A673 (cell line): ENCODE data around the gene ZSCAN12. TPM values are rescaled to one million over a fixed set of nuclear protein-coding genes. Genes with fewer than 3 reads are reported as not detected.

Experiments used
- BruUV-seq: library from RNA; stranded (reverse); fragments of 400-500 nt; replicated peaks from 2 replicates; lab custom pipeline; 2021; lab: Mats Ljungman, UMichigan
- CTCF ChIA-PET: fragments of 300-600 bp; sonication (Branson Sonifier 250); formaldehyde crosslinking; loops from one replicate; lab custom pipeline; 2022; ENCODE audit warnings: antibody characterized with exemption; lab: Charles Lee
- POLR2A ChIA-PET: fragments of 300-600 bp; sonication (Branson Sonifier 250); formaldehyde crosslinking; loops from one replicate; lab custom pipeline; 2022; ENCODE audit warnings: antibody characterized with exemption; ENCODE audit not compliant: low non-redundant PET; lab: Charles Lee
- DNase-seq: peaks from one replicate; pipeline ENCODE4 v3.0.0-alpha.2; 2015; ENCODE audit warnings: low spot score
- H3K27ac ChIP-seq: fragments of 200-600 bp; sonication (generic); 2 replicates; pipeline ENCODE4 v1.5.1; 2016; ENCODE audit warnings: mixed run types, low read depth, mild to moderate bottlenecking, mixed read lengths, antibody characterized with exemption, low read length; ENCODE audit not compliant: poor library complexity, severe bottlenecking
- H3K27me3 ChIP-seq: fragments of 200-600 bp; sonication (generic); replicated peaks from 2 replicates; pipeline ENCODE4 v1.6.1; 2017; ENCODE audit warnings: mixed run types, low read depth, mild to moderate bottlenecking, mixed read lengths, antibody characterized with exemption, low read length; ENCODE audit not compliant: insufficient read depth, poor library complexity
- H3K36me3 ChIP-seq: fragments of 200-600 bp; sonication (generic); 2 replicates; pipeline ENCODE4 v1.6.1; 2016; ENCODE audit warnings: mixed run types, mild to moderate bottlenecking, mixed read lengths, antibody characterized with exemption, low read length; ENCODE audit not compliant: insufficient read depth, poor library complexity, severe bottlenecking
- H3K4me1 ChIP-seq: fragments of 200-600 bp; sonication (generic); 2 replicates; pipeline ENCODE4 v1.6.1; 2017; ENCODE audit warnings: mixed run types, mild to moderate bottlenecking, mixed read lengths, antibody characterized with exemption, low read length; ENCODE audit not compliant: insufficient read depth, poor library complexity, severe bottlenecking
- H3K4me3 ChIP-seq: fragments of 200-600 bp; sonication (generic); 2 replicates; pipeline ENCODE4 v1.5.1; 2016; ENCODE audit warnings: low read depth, mixed run types, mild to moderate bottlenecking, mixed read lengths, low read length; ENCODE audit not compliant: poor library complexity, severe bottlenecking
- H3K9me3 ChIP-seq: fragments of 200-600 bp; sonication (generic); 2 replicates; pipeline ENCODE4 v1.6.1; 2016; ENCODE audit warnings: mixed run types, low read depth, mild to moderate bottlenecking, mixed read lengths, antibody characterized with exemption, low read length; ENCODE audit not compliant: poor library complexity, severe bottlenecking
- CTCF ChIP-seq: fragments of 300-800, 200-600 bp; sonication (generic); conservative IDR thresholded peaks from 2 replicates; pipeline ENCODE4 v1.5.1; 2017; ENCODE audit warnings: low read depth, mild to moderate bottlenecking, antibody characterized with exemption, low read length, moderate library complexity, mixed read lengths
- EZH2 ChIP-seq: fragments of 200-600 bp; sonication (generic); IDR thresholded peaks from 2 replicates; pipeline ENCODE4 v1.6.1; 2017; ENCODE audit warnings: borderline replicate concordance, low read depth, mild to moderate bottlenecking, mixed read lengths, antibody characterized with exemption, low read length; ENCODE audit not compliant: poor library complexity, severe bottlenecking
- intact Hi-C: fragments of 100-400 bp; cut with micrococcal nuclease; formaldehyde crosslinking; loops from one replicate; pipeline ENCODE4 v1.10.0; 2022; ENCODE audit not compliant: unreplicated experiment
- total RNA-seq: library from RNA; stranded (reverse); gene quantifications from 2 replicates; pipeline ENCODE4 v1.2.3, GENCODE V29; 2021

Gene ZSCAN12
- total RNA-seq, 1 experiment from 2014 or later: 13.1 TPM

GRCh38 chr6:28336284-28337120 lies 63.0 kb downstream of the ZSCAN12 start:
- TF ChIP-seq CTCF (no peak), EZH2 (no peak)
- peak; percentile 37 for DNase-seq
- no peaks in the 10 kb centered on the region for H3K9me3 ChIP-seq
- ChIA-PET CTCF (no interaction called here), POLR2A (interaction anchor here (0.6 kb wide), 3 partner anchors 62 to 792 kb away, joined by 6 to 11 read pairs (median 10); no protein-coding TSS in a partner anchor)
- no peaks in the 10 kb centered on the region for H3K4me1 ChIP-seq
- BruUV-seq: no TSS peak
- peak overlapping the region; percentile 97 for H3K27ac ChIP-seq
- H3K27me3 ChIP-seq: no peaks in the 10 kb centered on the region
- intact Hi-C loops: loop anchor here (5.0 kb wide), 1 partner anchor 199 kb away; no protein-coding TSS in a partner anchor
- no peaks in the 10 kb centered on the region for H3K36me3 ChIP-seq
- H3K4me3 ChIP-seq: peak overlapping the region; percentile 55

- H3K4me3 ChIP-seq: peak within 1 kb of the TSS; percentile 55
- BruUV-seq: TSS peak; percentile 87
- peak; percentile 97 for DNase-seq
- ChIA-PET CTCF (interaction anchor here (1.0 kb wide), 1 partner anchor 20 kb away, joined by 7 read pairs; no protein-coding TSS in a partner anchor), POLR2A (interaction anchor here (0.6 to 1.1 kb wide), 2 partner anchors 54 to 791 kb away, joined by 3 to 10 read pairs; partner anchors contain the start of gene PGBD1)
- no peaks in the 10 kb centered on the region for H3K36me3 ChIP-seq
- H3K27ac ChIP-seq: peak within 1 kb of the TSS; percentile 97
- H3K4me1 ChIP-seq: no peaks in the 10 kb centered on the region
- H3K9me3 ChIP-seq: no peaks in the 10 kb centered on the region
- no peak for TF ChIP-seq CTCF
- no peak for TF ChIP-seq EZH2
- intact Hi-C loops: loop anchor here (5.0 kb wide), 1 partner anchor 198 kb away; no protein-coding TSS in a partner anchor
- H3K27me3 ChIP-seq: no peaks in the 10 kb centered on the region
These were observed 63.8 kb downstream of the ZSCAN12 start, which contains the start of gene ZSCAN31 for GRCh38 chr6:28335564-28336283. TSS of gene ZSCAN31 (minus strand) at chr6:28336148. CDS start at chr6:28329683, 6,465 bp downstream.

GRCh38 chr6:28335040-28335563 lies 64.4 kb downstream of the ZSCAN12 start:
- H3K27me3 ChIP-seq: no peaks in the 10 kb centered on the region
- intact Hi-C loops: loop anchor here (5.0 kb wide), 1 partner anchor 198 kb away; no protein-coding TSS in a partner anchor
- H3K4me3 ChIP-seq: peak overlapping the region; percentile 55
- H3K27ac ChIP-seq: peak overlapping the region; percentile 97
- H3K36me3 ChIP-seq: no peaks in the 10 kb centered on the region
- no peaks in the 10 kb centered on the region for H3K4me1 ChIP-seq
- DNase-seq: no peak
- no peaks in the 10 kb centered on the region for H3K9me3 ChIP-seq
- TF ChIP-seq EZH2 (no peak), CTCF (no peak)
- CTCF ChIA-PET: interaction anchor here (1.0 kb wide), 1 partner anchor 21 kb away, joined by 7 read pairs; no protein-coding TSS in a partner anchor
- BruUV-seq: TSS peak; percentile 71
- POLR2A ChIA-PET: interaction anchor here (1.1 kb wide), 1 partner anchor 54 kb away, joined by 3 read pairs; the partner anchor contains the start of gene PGBD1
